Measurements from ENCODE around the gene KCNQ1OT1.
A peak's percentile ranks its signal among the peaks of the same experiment; 100 is the strongest.

KCNQ1OT1 gene

GRCh38 chr11:2699531-2700414, at the start of gene KCNQ1OT1:
Gene KCNQ1OT1 (minus strand): TSS chr11:2699994.
- ATAC-seq = peak; percentile 95
- TF ChIP-seq OSR1 (CRISPR knock-in tag; IDR thresholded peaks at IDR 0.05) (no peak), ZFP30 (CRISPR knock-in tag; IDR thresholded peaks at IDR 0.05) (no peak), ZNF8 (CRISPR knock-in tag; IDR thresholded peaks at IDR 0.05) (no peak), SNAI2 (CRISPR knock-in tag; IDR thresholded peaks at IDR 0.05) (no peak), CREB5 (CRISPR knock-in tag; IDR thresholded peaks at IDR 0.05; ENCODE audit: low read depth) (no peak), TCF4 (CRISPR knock-in tag; IDR thresholded peaks at IDR 0.05; ENCODE audit: borderline replicate concordance) (no peak), ZNF70 (CRISPR knock-in tag; IDR thresholded peaks at IDR 0.05) (no peak), TSHZ2 (CRISPR knock-in tag; IDR thresholded peaks at IDR 0.05) (no peak), PATZ1 (CRISPR knock-in tag; IDR thresholded peaks at IDR 0.05; ENCODE audit: borderline replicate concordance) (no peak), ARNTL (CRISPR knock-in tag; IDR thresholded peaks at IDR 0.05; ENCODE audit: borderline replicate concordance, low read depth) (no peak), TOX (CRISPR knock-in tag; IDR thresholded peaks at IDR 0.05; ENCODE audit: borderline replicate concordance) (no peak), ZNF565 (CRISPR knock-in tag; conservative IDR thresholded peaks at IDR 0.05; ENCODE audit: low read depth) (no peak), ZFP3 (CRISPR knock-in tag; IDR thresholded peaks at IDR 0.05) (no peak), RARB (CRISPR knock-in tag; IDR thresholded peaks at IDR 0.05) (no peak), ISL1 (CRISPR knock-in tag; IDR thresholded peaks at IDR 0.05) (no peak), ZC3H10 (CRISPR knock-in tag; IDR thresholded peaks at IDR 0.05) (no peak), CSRNP3 (CRISPR knock-in tag; IDR thresholded peaks at IDR 0.05) (no peak), CSDC2 (CRISPR knock-in tag; IDR thresholded peaks at IDR 0.05) (no peak)

GRCh38 chr11:2748814-2749554, 49.2 kb upstream of the KCNQ1OT1 start:
- no peak for ATAC-seq
- TF ChIP-seq PPARA (CRISPR knock-in tag; IDR thresholded peaks at IDR 0.05; ENCODE audit: borderline replicate concordance) (no peak), BACH2 (CRISPR knock-in tag; IDR thresholded peaks at IDR 0.05; ENCODE audit: borderline replicate concordance) (no peak), ZNF70 (CRISPR knock-in tag; IDR thresholded peaks at IDR 0.05) (no peak), POU6F1 (CRISPR knock-in tag; IDR thresholded peaks at IDR 0.05; ENCODE audit: borderline replicate concordance, low read depth) (no peak), SNAI2 (CRISPR knock-in tag; IDR thresholded peaks at IDR 0.05) (no peak), ZNF8 (CRISPR knock-in tag; IDR thresholded peaks at IDR 0.05) (no peak), ZC3H10 (CRISPR knock-in tag; IDR thresholded peaks at IDR 0.05) (no peak), CSRNP3 (CRISPR knock-in tag; IDR thresholded peaks at IDR 0.05) (no peak), GLIS3 (CRISPR knock-in tag; IDR thresholded peaks at IDR 0.05) (no peak), OSR1 (CRISPR knock-in tag; IDR thresholded peaks at IDR 0.05) (no peak)
